Gastroesophageal sphincter (tissue), 3 donors: ENCODE measurements around the gene TMEM50A.

Experiments used
- CTCF ChIP-seq, 4 experiments: fragments of 200-600 bp in 2 of 4; fragments of 450-650 bp in 2 of 4; sonication (generic) in 1 of 4; IDR thresholded peaks; one replicate each; pipeline ENCODE4 v1.5.1; 2017 to 2019; ENCODE audit warnings: antibody characterized with exemption in 4 of 4, mild to moderate bottlenecking in 2 of 4, moderate library complexity in 2 of 4
- POLR2A ChIP-seq, 2 donors: fragments of 450-650 bp; IDR thresholded peaks; one replicate each; pipeline ENCODE4 v1.6.1; 2017; ENCODE audit warnings: antibody characterized with exemption in 2 of 2, mild to moderate bottlenecking in 2 of 2, moderate library complexity in 1 of 2

- TF ChIP-seq POLR2A (IDR thresholded peaks at IDR 0.05) (no peak), CTCF (IDR thresholded peaks at IDR 0.05) (no peak)
Observed at GRCh38 chr1:25360596-25361581, 22.8 kb downstream of the TMEM50A start.
